HG03045 (cell line): ENCODE results near the gene C2CD2L.
"Not testable (repeated sequence)": the region's sequence is repeated elsewhere in the genome, so short reads cannot be mapped to it uniquely, and the experiment has no call there.

ENCODE experiments used
- ATAC-seq: cut with Tn5 transposase; IDR thresholded peaks from one replicate; pipeline ENCODE4 v1.9.1; 2021; ENCODE audit warnings: mild to moderate bottlenecking, moderate library complexity; ENCODE audit not compliant: unreplicated experiment

The C2CD2L gene

DNA sequence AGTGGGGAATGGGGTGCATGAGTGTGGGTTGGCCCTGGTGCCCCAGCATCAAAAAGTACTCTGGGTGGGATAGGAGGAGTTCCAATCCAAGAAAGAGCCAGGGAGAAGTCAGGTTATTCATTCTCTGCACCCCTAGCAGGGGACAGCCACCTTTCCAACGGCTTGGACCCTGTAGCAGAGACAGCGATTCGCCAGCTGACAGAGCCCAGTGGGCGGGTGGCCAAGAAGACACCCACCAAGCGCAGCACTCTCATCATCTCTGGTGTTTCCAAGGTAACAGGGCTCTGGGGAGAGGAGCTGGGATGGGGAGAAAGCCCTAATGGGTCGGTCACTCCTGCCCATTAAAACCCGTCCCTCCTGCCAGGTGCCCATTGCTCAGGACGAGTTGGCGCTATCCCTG is 6.6 kb downstream of the C2CD2L start:
- no peak for ATAC-seq

DNA sequence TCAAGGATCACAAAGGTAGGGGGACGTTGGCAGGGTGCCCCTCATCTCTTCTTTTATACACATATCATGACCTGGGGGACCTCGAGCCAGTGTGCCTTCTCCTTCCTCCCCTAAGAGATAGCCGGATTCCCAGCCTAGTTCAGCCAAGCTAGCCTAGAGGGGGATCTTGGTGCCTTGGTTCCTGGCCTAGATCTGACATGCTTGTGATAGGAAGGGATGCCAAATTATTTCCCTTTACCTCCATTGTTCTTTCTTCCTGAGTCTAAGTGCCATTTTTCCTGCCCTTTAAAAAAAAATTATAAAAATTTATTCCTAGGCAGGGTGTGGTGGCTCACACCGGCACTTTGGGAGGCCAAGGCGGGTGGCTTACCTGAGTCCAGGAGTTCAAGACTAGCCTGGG is 7.2 kb downstream of the C2CD2L start:
- ATAC-seq: no peak

DNA sequence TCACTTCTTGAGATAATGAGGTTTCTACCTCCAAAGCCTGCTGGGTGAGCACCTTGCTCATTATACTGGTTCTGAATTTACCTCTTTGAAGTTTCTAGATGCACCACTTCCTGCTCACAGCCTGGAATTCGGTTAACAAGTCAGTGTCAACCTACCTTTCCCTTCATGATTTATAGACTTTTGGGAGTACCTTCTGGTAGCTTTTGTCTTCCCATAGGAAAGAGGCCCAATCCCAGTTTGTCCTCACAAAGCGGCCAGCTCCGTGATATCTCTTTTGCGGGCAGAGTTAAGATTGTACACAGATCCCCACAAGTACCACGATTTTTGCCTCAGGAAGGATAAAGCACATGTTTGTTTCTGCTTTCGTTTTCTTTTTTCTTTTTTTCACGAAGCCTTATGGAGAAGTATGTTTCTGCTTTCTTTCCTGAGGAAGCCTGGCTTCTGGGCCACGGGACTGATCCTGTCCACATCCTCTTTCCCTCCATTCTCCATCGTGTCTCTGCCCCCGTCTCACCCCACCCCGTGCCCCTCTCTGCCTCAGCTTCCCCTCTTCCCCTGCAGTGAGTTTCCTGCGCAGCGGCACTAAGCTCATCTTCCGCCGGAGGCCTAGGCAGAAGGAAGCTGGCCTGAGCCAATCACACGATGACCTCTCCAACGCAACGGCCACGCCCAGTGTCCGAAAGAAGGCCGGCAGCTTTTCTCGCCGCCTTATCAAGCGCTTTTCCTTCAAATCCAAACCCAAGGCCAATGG is 8.5 kb downstream of the C2CD2L start:
- no peak for ATAC-seq

DNA sequence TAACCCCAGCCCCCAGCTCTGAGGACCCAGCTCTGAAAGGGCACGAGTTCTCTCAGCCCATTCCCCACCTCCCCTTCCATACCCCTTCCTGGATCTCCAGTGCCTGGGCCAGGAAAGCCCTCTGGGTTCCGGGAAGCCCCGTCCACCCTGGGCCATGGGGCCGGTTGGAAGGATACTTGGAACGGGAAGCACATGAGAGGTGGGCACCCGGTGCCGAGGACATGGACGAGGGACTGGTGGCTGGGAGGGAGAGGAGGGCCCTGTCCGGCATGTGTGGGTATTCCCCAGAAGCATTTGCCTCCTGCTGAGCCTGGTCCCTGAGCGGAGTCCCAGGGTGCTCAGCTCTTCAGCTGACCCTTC is 9.1 kb downstream of the C2CD2L start:
- ATAC-seq: no peak

DNA sequence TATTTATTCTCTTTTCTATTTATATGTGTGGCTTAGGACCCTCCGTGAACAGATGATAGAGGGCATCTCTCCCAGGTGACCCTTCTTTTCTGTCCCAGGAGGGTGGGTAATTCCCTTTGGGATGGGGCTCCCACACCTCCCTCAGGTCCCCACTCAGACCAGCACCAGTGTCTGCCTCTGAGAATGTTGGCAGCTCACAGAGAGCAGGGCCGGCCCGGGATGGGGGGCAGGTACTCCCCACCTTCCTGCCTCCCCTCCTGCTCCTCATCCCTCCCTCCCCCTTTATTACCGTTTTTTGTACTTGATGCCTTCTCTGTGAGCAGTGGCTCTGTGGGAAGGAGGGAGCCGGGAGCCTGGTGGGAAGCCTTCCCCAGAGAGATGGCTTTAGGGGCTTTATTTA is 9.5 kb downstream of the C2CD2L start:
- no peak for ATAC-seq

GRCh38 chr11:119117004-119117706 is 10.0 kb downstream of the C2CD2L start:
- no peak for ATAC-seq

DNA sequence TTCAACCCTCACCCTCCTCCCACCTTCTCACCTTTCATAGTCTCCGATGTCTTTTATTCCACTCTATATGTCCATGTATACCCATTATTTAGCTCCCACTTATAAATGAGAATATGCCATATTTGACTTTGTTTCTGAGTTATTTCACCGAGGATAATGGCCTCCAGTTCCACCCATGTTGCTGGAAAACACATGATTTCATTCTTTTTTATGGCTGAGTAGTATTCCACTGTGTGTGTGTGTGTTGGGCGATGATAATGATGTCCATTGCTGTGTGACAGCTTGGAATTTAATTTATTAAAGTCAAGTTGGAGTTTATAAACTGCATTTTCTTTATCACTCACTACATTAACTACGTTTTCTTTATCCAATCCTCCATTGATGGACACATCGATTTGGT is 11.1 kb downstream of the C2CD2L start:
- ATAC-seq: no peak

DNA sequence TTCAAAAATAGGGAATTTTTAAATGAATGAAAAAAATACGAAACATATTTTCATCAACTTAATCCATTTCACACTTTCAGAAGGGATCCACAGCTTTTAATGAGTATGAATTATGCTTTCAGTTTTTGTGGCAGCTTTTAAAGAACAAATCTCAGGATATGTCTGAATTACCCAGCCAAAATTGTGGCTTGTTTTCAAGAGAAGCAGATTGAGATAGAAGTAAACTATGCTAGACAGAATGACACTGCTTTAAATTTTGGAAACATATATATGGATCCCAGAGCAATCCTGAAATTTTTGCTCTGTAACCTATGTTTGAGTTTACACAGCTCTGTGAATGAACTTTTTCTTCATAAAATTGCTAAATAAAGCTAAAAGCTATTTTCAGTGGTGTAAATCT is 11.8 kb downstream of the C2CD2L start:
- ATAC-seq: no peak

GRCh38 chr11:119120639-119121007 is 13.5 kb downstream of the C2CD2L start:
- ATAC-seq: no peak

- peak; percentile 94 for ATAC-seq
Measured at GRCh38 chr11:119121008-119121810, 14.1 kb downstream of the C2CD2L start, which contains the start of gene HINFP. HINFP (plus strand) TSS chr11:119121580; CDS start chr11:119126945, 5,365 bp downstream.

DNA sequence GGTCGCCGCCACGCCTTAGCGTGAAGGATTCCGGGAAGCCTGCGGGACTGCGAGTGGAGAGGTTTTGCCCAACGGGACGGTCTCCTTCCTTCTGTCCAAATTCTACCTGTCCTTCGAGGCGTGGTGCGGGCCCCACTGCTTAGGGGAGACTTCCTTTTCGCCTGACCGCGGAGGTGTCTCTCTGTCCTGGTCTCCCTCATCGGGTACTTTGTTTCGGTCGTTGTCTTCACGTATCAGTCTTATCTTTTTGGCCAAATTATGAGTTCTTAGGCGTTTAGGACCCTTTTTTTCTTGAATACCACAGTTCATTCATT is 14.6 kb downstream of the C2CD2L start:
- peak; percentile 0 for ATAC-seq

GRCh38 chr11:119125821-119126220 is 18.7 kb downstream of the C2CD2L start:
- ATAC-seq: no peak

DNA sequence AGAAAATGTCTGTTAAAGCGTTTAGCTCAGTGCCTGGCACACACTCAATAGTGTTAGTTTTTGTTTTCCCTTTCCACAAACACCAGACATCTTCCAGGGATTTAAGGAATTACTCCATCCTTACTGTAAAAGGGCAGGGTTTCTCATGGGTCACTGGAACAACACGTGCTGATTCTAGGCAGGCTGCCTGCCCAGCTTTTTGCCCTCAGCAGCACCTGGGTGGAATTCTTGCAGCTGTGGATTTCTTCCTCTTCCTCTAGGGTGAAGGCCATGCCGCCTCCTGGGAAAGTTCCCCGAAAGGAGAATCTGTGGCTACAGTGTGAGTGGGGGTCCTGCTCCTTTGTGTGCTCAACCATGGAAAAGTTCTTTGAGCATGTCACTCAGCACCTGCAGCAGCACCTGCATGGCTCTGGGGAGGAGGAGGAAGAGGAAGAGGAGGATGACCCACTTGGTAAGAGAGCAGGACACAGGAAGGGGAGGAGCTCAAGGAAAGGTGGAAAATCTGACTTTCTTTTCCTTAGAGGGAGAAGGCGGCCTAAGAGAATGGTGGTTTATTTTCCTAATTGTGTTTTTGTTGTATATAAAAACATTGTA is 19.6 kb downstream of the C2CD2L start:
- no peak for ATAC-seq

DNA sequence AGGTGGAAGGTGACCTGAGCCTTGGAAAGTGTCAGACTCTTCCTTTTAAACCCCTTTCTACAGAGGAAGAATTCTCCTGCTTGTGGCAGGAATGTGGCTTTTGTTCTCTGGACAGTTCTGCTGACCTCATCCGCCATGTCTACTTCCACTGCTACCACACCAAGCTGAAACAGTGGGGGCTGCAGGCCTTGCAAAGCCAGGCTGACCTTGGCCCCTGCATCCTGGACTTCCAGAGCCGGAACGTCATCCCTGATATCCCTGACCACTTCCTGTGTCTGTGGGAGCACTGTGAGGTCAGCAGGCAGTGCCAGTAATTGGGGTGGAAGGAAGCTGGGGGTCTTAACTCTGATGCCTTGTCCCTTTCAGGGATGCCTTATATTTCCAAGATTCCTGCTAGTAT is 23.5 kb downstream of the C2CD2L start:
- no peak for ATAC-seq

- no peak for ATAC-seq
Measured at GRCh38 chr11:119134389-119134978, 27.3 kb downstream of the C2CD2L start.

DNA sequence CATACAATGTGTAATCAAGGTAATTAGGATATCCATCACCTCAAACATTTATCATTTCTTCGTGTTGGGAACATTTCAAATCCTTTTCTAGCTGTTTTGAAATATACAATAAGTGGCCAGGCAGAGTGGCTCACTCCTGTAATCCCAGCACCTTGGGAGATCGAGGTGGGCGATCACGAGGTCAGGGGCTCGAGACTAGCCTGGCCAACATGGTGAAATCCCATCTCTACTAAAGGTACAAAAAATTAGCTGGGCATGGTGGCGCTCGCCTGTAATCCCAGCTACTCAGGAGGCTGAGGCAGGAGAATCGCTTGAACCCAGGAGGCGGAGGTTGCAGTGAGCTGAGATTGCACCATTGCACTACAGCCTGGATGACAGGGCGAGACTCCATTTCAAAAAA is 32.1 kb downstream of the C2CD2L start:
- ATAC-seq: not testable (repeated sequence)

DNA sequence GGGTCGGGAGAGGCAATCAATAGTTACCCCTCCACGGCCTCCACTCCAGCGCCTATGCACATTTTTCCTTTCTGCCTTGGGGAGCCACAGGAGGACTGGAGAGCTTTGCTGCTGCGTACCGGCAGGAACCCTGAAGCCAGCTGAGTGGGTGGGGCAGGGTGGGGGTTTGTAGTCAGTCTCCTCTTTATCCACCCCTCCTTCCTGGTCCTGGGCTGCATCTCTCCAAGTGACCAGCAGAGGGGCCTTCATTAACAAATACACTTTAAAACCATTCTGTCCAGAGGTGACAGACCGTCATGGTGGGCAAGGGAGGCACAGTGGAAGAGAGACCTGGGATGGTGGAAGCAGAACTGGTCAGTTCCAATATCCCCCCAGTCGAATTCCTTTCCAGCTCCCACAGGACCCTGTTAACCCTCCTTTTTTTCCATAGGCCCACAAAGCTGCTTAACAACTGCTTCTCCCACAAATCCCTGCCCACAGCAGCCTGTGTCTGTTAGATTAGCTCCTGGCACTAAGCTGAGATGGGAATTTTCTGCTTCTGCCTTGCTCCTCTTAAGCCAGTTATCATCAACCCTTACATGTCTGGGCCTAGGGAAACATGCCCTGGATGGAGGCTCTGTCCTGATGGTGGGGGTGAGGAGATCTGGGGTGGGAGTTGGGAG is 37.8 kb downstream of the C2CD2L start:
- no peak for ATAC-seq

GRCh38 chr11:119145551-119145950 is 38.4 kb downstream of the C2CD2L start:
- no peak for ATAC-seq

DNA sequence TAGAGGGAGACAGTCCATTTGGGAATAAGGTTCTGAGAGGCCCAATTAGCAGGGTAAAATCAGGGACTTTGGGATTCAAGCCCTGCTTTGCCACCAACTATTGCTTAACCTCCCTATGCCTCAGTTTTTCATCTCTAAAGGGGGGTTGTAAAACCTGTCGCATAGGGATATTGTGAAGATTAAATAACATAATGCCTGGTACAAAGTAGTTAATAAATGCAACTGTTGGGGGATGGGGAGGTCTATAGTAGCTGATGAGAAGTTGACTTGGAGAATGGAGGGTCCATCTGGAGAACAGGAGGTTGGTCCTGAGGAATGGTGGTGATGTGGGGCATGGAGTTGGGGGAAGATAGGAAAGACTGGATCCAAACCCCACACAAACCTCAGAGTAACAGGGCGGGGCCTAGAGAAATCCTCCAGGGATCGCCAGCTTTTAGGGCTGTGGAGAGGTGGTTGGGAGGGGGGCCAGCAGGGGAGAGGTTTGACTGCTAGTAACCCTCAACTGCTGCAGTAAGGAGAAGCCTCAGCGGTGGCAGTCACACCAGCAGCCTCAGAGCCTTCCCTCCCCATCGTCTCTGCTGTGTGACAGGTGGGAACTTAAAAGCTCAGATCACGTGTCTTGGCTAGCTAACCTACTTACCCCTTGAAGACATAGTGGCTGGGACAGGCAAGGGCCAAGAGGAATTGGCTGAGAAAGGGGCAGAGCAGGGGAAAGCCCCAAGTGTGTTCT is 40.6 kb downstream of the C2CD2L start:
- no peak for ATAC-seq

GRCh38 chr11:119148720-119149017 is 41.5 kb downstream of the C2CD2L start:
- ATAC-seq: no peak
